ENCODE data around the gene GAS2L2. TPM values are rescaled to one million over a fixed set of nuclear protein-coding genes. Genes with fewer than 3 reads are reported as not detected.

Gene GAS2L2
- total and polyA plus RNA-seq, 2 of the 8 experiments (the other 6 are each of a cell fraction or from before 2014, with no cell fraction given) = 0.09 to 0.13 TPM

- no peak overlapping the region for H2BK15ac ChIP-seq (ENCODE audit: low read length)
- no peak overlapping the region for H3K4me3 ChIP-seq (ENCODE audit: extremely low read depth in 1 of 4, insufficient read depth in 2 of 4, low read depth in 3 of 4, low read length in 4 of 4)
- no peak overlapping the region for H3K18ac ChIP-seq (ENCODE audit: extremely low read depth, low read length)
- H4K91ac ChIP-seq (replicated peaks; ENCODE audit: insufficient read length, low read length) = no peak overlapping the region
- no peaks in the 10 kb centered on the region for H3K4me1 ChIP-seq (replicated peaks in 1 of 4; ENCODE audit: control insufficient read depth in 3 of 4, insufficient read depth in 4 of 4, low read length in 3 of 4)
- no peak overlapping the region for H3K56ac ChIP-seq (replicated peaks; ENCODE audit: insufficient read length, low read depth, low read length)
- no peaks in the 10 kb centered on the region for H3K23me2 ChIP-seq (ENCODE audit: low read depth, low read length)
- no peaks in the 10 kb centered on the region for H3K79me1 ChIP-seq (ENCODE audit: low read depth, low read length)
- H3K4ac ChIP-seq (replicated peaks; ENCODE audit: insufficient read length, low read depth, low read length) = no peak overlapping the region
- ChIA-PET CTCF (ENCODE audit: partially characterized antibody) (interaction anchor here (0.6 to 3.8 kb wide), 3 partner anchors 11 to 1917 kb away, joined by 3 to 15 read pairs (median 4); no protein-coding TSS in a partner anchor), POLR2A (ENCODE audit: partially characterized antibody) (interaction anchor here (0.6 to 0.9 kb wide), 2 partner anchors 16 to 38 kb away, joined by 3 to 4 read pairs; no protein-coding TSS in a partner anchor)
- H2BK20ac ChIP-seq (ENCODE audit: low read length) = no peak overlapping the region
- peaks cover 0 to 12% of the 10 kb centered on the region in 2 experiments for H4K20me1 ChIP-seq (replicated peaks in 1 of 2; ENCODE audit: control insufficient read depth in 1 of 2, insufficient read depth in 2 of 2, low read length in 2 of 2)
- peaks cover 0 to 1% (median 0%) of the 10 kb centered on the region in 4 experiments; a peak in 1 of 7 replicates for H3K27me3 ChIP-seq (replicated peaks in 1 of 4; ENCODE audit: control insufficient read depth in 3 of 4, extremely low read depth in 1 of 4, insufficient read depth in 3 of 4, low read length in 3 of 4)
- DNase-seq (ENCODE audit: low read depth in 1 of 2, low spot score in 2 of 2) (no peak), FAIRE-seq (no peak)
- H3K14ac ChIP-seq (ENCODE audit: insufficient read length) = no peak overlapping the region
- H3K79me2 ChIP-seq (ENCODE audit: control insufficient read depth in 1 of 2, insufficient read depth in 2 of 2, low read length in 2 of 2) = no peaks in the 10 kb centered on the region
- no peak overlapping the region for H4K5ac ChIP-seq (ENCODE audit: insufficient read length, low read depth, low read length)
- no peak overlapping the region for H2BK120ac ChIP-seq (replicated peaks; ENCODE audit: low read depth, low read length)
- H2BK12ac ChIP-seq (ENCODE audit: low read depth, low read length) = no peak overlapping the region
- H2BK5ac ChIP-seq (ENCODE audit: low read depth, low read length) = no peak overlapping the region
- 92% methylated on average over 4 of the region's 4 CpGs; no CpG with 5 or more reads in 1 of the 2 experiments for WGBS, 2 experiments (ENCODE audit: extremely low coverage in 1 of 2, insufficient coverage in 1 of 2, insufficient read length in 1 of 2, insufficient replicate concordance in 2 of 2, low coverage in 1 of 2, low lambda C conversion rate in 2 of 2, missing lambda C conversion rate in 1 of 2)
- H3K27ac ChIP-seq (ENCODE audit: low read depth, low read length) = no peak overlapping the region
- no peak overlapping the region for H2AFZ ChIP-seq (ENCODE audit: low read length)
- no peaks in the 10 kb centered on the region for H3K9me3 ChIP-seq (ENCODE audit: insufficient read depth in 2 of 2, low read depth in 1 of 2, low read length in 1 of 2)
- H4K8ac ChIP-seq (ENCODE audit: extremely low read depth, insufficient read depth, low read length) = no peak overlapping the region
- H3K9ac ChIP-seq (replicated peaks in 1 of 4; ENCODE audit: extremely low read depth in 1 of 4, low read depth in 3 of 4, low read length in 3 of 4) = no peak overlapping the region
- no peak overlapping the region for H3K4me2 ChIP-seq (ENCODE audit: insufficient read depth in 1 of 2, low read depth in 2 of 2, low read length in 2 of 2)
- H2AK5ac ChIP-seq (ENCODE audit: low read depth, low read length) = no peak overlapping the region
- H3K23ac ChIP-seq (ENCODE audit: insufficient read length) = no peak overlapping the region
- peaks cover 0 to 19% (median 11%) of the 10 kb centered on the region in 4 experiments; a peak in 6 of 8 replicates for H3K36me3 ChIP-seq (ENCODE audit: control insufficient read depth in 2 of 4, insufficient read depth in 4 of 4, low read length in 3 of 4)
- TF ChIP-seq EZH2 (IDR thresholded peaks at IDR 0.05; ENCODE audit: low read depth, low read length, severe bottlenecking) = no peak
- no peak for TF ChIP-seq KDM1A (IDR thresholded peaks at IDR 0.05; ENCODE audit: borderline replicate concordance, low read length)
- TF ChIP-seq RAD21 (IDR thresholded peaks at IDR 0.05 in 1 of 2, conservative IDR thresholded peaks at IDR 0.05 in 1 of 2; ENCODE audit: low read depth in 2 of 2, low read length in 2 of 2) = no peak
- TF ChIP-seq SP2 (IDR thresholded peaks at IDR 0.05; ENCODE audit: low read length) = no peak
- no peak for TF ChIP-seq POLR2AphosphoS5 (IDR thresholded peaks at IDR 0.05; ENCODE audit: low read depth, low read length)
- no peak for TF ChIP-seq PHF8 (conservative IDR thresholded peaks at IDR 0.05; ENCODE audit: low read depth, low read length)
- TF ChIP-seq JUND (IDR thresholded peaks at IDR 0.05; ENCODE audit: low read length) = no peak
- TF ChIP-seq E2F6 (IDR thresholded peaks at IDR 0.05) = no peak
- no peak for TF ChIP-seq FOSL1 (IDR thresholded peaks at IDR 0.05; ENCODE audit: insufficient read depth, low read depth, low read length)
- no peak for TF ChIP-seq NANOG (IDR thresholded peaks at IDR 0.05; ENCODE audit: insufficient read depth, low read depth, low read length, poor library complexity, severe bottlenecking)
- no peak for TF ChIP-seq HDAC6 (IDR thresholded peaks at IDR 0.05; ENCODE audit: low read depth, low read length)
These were observed 36.1 kb downstream of the GAS2L2 start for GRCh38 chr17:35716897-35717465.
